Liver (tissue), 9 donors: ENCODE measurements around the gene ZNF423. TPM values are rescaled to one million over a fixed set of nuclear protein-coding genes. Genes with fewer than 3 reads are reported as not detected.

Source experiments
- DNase-seq: peaks from one replicate; pipeline ENCODE4 v3.0.0-alpha.2; 2017; ENCODE audit warnings: low spot score
- H3K27ac ChIP-seq, 2 donors: one replicate each; pipeline ENCODE4 v1.7.0; 2013; ENCODE audit warnings: inconsistent platforms in 2 of 2, low read length in 2 of 2, control low read depth in 1 of 2, low read depth in 1 of 2, mild to moderate bottlenecking in 1 of 2
- H3K27me3 ChIP-seq, 4 donors: one replicate each; pipeline versions ENCODE4 v1.6.1 to v1.7.0; 2013; ENCODE audit warnings: low read length in 3 of 4, inconsistent platforms in 1 of 4, mild to moderate bottlenecking in 1 of 4, moderate library complexity in 1 of 4; ENCODE audit not compliant: control insufficient read depth in 4 of 4, insufficient read depth in 4 of 4
- H3K36me3 ChIP-seq, 4 donors: one replicate each; pipeline versions ENCODE4 v1.6.1 to v1.7.0; 2013; ENCODE audit warnings: low read length in 3 of 4, mild to moderate bottlenecking in 3 of 4, low read depth in 1 of 4, moderate library complexity in 1 of 4; ENCODE audit not compliant: control insufficient read depth in 4 of 4, insufficient read depth in 3 of 4
- H3K4me1 ChIP-seq, 4 donors: one replicate each; pipeline versions ENCODE4 v1.6.1 to v1.7.0; 2013; ENCODE audit warnings: low read length in 3 of 4, mild to moderate bottlenecking in 3 of 4, moderate library complexity in 1 of 4; ENCODE audit not compliant: control insufficient read depth in 4 of 4, insufficient read depth in 4 of 4
- H3K4me3 ChIP-seq, 3 donors: one replicate each; pipeline versions ENCODE4 v1.6.1 to v1.7.0; 2013; ENCODE audit warnings: low read length in 3 of 3, control low read depth in 1 of 3, low read depth in 1 of 3, mild to moderate bottlenecking in 1 of 3
- H3K9ac ChIP-seq, 2 donors: one replicate each; pipeline ENCODE4 v1.7.0; 2013; ENCODE audit warnings: low read length in 2 of 2, mild to moderate bottlenecking in 2 of 2, moderate library complexity in 2 of 2, control low read depth in 1 of 2, low read depth in 1 of 2
- H3K9me3 ChIP-seq, 4 donors: one replicate each; pipeline versions ENCODE4 v1.6.1 to v1.7.0; 2013; ENCODE audit warnings: low read length in 3 of 4; ENCODE audit not compliant: control insufficient read depth in 4 of 4
- EGR1 ChIP-seq, 2 donors: IDR thresholded peaks; 2 replicates each; pipeline ENCODE4 v1.6.1; 2016 to 2018; ENCODE audit warnings: antibody characterized with exemption in 2 of 2, low read depth in 2 of 2
- FOXA1 ChIP-seq: IDR thresholded peaks from 2 replicates; pipeline ENCODE4 v1.6.1; 2016; ENCODE audit warnings: antibody characterized with exemption
- FOXA2 ChIP-seq: IDR thresholded peaks from 2 replicates; pipeline ENCODE4 v1.6.1; 2016; ENCODE audit warnings: antibody characterized with exemption
- GABPA ChIP-seq, 2 donors: IDR thresholded peaks in 1 of 2; conservative IDR thresholded peaks in 1 of 2; 2 replicates each; pipeline ENCODE4 v1.6.1; 2016; ENCODE audit warnings: antibody characterized with exemption in 2 of 2, mild to moderate bottlenecking in 1 of 2, moderate library complexity in 1 of 2
- HNF4A ChIP-seq, 2 donors: conservative IDR thresholded peaks; 2 replicates each; pipeline ENCODE4 v1.6.1; 2016; ENCODE audit warnings: antibody characterized with exemption in 2 of 2, mild to moderate bottlenecking in 2 of 2
- HNF4G ChIP-seq: IDR thresholded peaks from 2 replicates; pipeline ENCODE4 v1.6.1; 2016; ENCODE audit warnings: antibody characterized with exemption
- JUND ChIP-seq, 2 donors: IDR thresholded peaks; 2 replicates each; pipeline ENCODE4 v1.6.1; 2016; ENCODE audit warnings: antibody characterized with exemption in 2 of 2
- NR2F2 ChIP-seq: IDR thresholded peaks from 2 replicates; pipeline ENCODE4 v1.6.1; 2016; ENCODE audit warnings: antibody characterized with exemption
- RAD21 ChIP-seq, 2 donors: IDR thresholded peaks; 2 replicates each; pipeline ENCODE4 v1.6.1; 2016; ENCODE audit warnings: antibody characterized with exemption in 2 of 2, mild to moderate bottlenecking in 2 of 2
- RXRA ChIP-seq, 2 donors: IDR thresholded peaks; 2 replicates each; pipeline ENCODE4 v1.6.1; 2017 to 2018; ENCODE audit warnings: antibody characterized with exemption in 2 of 2, mild to moderate bottlenecking in 1 of 2
- SP1 ChIP-seq: IDR thresholded peaks from 2 replicates; pipeline ENCODE4 v1.6.1; 2018; ENCODE audit warnings: antibody characterized with exemption, mild to moderate bottlenecking
- TAF1 ChIP-seq: conservative IDR thresholded peaks from 2 replicates; pipeline ENCODE4 v1.6.1; 2016; ENCODE audit warnings: antibody characterized with exemption, mild to moderate bottlenecking
- YY1 ChIP-seq: IDR thresholded peaks from 2 replicates; pipeline ENCODE4 v1.6.1; 2016; ENCODE audit warnings: antibody characterized with exemption, mild to moderate bottlenecking
- WGBS: extraction: QIAGEN DNeasy Blood & Tissue Kit; methylation state at CpG from one replicate; pipeline ENCODE4 v1.1.7; 2013; 5-methylcytosine and 5-hydroxymethylcytosine counted together
- polyA plus RNA-seq, 2 donors: library from polyadenylated mRNA; stranded (reverse) in 1 of 2; unstranded in 1 of 2; fragments of 200-250 nt in 1 of 2; fragments of >200 nt in 1 of 2; fragmentation: Nextera tagmentation in 1 of 2; extraction: Ambion mirVana in 1 of 2; gene quantifications; one replicate each; pipeline versions ENCODE4 v1.2.1 to v1.2.3, GENCODE V29; 2013 to 2015
- total RNA-seq, 2 donors: library from RNA; depleted of rRNA; stranded (reverse); fragments of >200 nt; gene quantifications; one replicate each; pipeline ENCODE4 v1.2.3, GENCODE V29; 2014
- TF ChIP-seq, protein P1 (sequence below): fragments of 150-350 bp; IDR thresholded peaks from 2 replicates; pipeline ENCODE4 v1.5.1; 2017; ENCODE audit warnings: improper control_type of control experiment, low read depth, low read length; ENCODE audit not compliant: missing input control
- TF ChIP-seq, protein P2 (sequence below): IDR thresholded peaks from 2 replicates; pipeline ENCODE4 v1.6.1; 2016; ENCODE audit warnings: antibody characterized with exemption
- TF ChIP-seq, protein P3 (sequence below): IDR thresholded peaks from 2 replicates; pipeline ENCODE4 v1.6.1; 2016; ENCODE audit warnings: antibody characterized with exemption
- TF ChIP-seq, protein P4 (sequence below): IDR thresholded peaks from 2 replicates; pipeline ENCODE4 v1.6.1; 2016; ENCODE audit warnings: antibody characterized with exemption
- TF ChIP-seq, protein P5 (sequence below): IDR thresholded peaks from 2 replicates; pipeline ENCODE4 v1.6.1; 2016; ENCODE audit warnings: antibody characterized with exemption, mild to moderate bottlenecking
- donor health status: healthy.
- donor health status: healthy.
- donor health status: healthy.
- donor health status: healthy.
- donor health status: healthy.

ZNF423 gene
- total and polyA plus RNA-seq, 4 donors: 0.24 to 1.6 (median 0.39) TPM

DNA sequence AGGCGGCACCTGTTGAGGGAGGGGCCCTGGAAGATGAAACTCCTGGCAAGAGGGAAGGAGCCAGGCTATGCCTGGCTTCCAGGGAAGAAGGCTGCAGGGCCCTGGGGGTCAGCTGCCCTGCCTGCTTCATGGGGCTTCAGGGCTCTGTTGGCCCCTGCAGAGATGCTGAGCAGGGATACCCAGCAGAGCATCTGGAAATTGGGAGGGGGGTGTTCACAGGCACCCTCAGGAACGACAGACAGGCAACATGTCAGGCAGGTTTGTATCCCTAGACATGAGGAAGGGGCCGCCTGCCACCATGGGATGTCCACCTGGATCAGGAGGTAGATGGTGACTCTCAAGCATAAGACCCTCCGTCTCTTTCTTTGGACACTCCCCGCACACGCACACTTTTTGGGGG is 13.8 kb upstream of the ZNF423 start:
- H3K4me1 ChIP-seq: no peaks in the 10 kb centered on the region
- no peaks in the 10 kb centered on the region for H3K36me3 ChIP-seq
- H3K27me3 ChIP-seq: peaks cover 0 to 3% (median 0%) of the 10 kb centered on the region in 4 donors
- no peaks in the 10 kb centered on the region for H3K9me3 ChIP-seq
- DNase-seq: no peak
- H3K9ac ChIP-seq: no peak overlapping the region
- no peak overlapping the region for H3K27ac ChIP-seq
- 90% methylated on average over 6 of the region's 6 CpGs for WGBS
- H3K4me3 ChIP-seq: no peak overlapping the region
- no peak for TF ChIP-seq FOXA2
- TF ChIP-seq, protein P1, sequence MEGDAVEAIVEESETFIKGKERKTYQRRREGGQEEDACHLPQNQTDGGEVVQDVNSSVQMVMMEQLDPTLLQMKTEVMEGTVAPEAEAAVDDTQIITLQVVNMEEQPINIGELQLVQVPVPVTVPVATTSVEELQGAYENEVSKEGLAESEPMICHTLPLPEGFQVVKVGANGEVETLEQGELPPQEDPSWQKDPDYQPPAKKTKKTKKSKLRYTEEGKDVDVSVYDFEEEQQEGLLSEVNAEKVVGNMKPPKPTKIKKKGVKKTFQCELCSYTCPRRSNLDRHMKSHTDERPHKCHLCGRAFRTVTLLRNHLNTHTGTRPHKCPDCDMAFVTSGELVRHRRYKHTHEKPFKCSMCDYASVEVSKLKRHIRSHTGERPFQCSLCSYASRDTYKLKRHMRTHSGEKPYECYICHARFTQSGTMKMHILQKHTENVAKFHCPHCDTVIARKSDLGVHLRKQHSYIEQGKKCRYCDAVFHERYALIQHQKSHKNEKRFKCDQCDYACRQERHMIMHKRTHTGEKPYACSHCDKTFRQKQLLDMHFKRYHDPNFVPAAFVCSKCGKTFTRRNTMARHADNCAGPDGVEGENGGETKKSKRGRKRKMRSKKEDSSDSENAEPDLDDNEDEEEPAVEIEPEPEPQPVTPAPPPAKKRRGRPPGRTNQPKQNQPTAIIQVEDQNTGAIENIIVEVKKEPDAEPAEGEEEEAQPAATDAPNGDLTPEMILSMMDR: no peak
- TF ChIP-seq, protein P2, sequence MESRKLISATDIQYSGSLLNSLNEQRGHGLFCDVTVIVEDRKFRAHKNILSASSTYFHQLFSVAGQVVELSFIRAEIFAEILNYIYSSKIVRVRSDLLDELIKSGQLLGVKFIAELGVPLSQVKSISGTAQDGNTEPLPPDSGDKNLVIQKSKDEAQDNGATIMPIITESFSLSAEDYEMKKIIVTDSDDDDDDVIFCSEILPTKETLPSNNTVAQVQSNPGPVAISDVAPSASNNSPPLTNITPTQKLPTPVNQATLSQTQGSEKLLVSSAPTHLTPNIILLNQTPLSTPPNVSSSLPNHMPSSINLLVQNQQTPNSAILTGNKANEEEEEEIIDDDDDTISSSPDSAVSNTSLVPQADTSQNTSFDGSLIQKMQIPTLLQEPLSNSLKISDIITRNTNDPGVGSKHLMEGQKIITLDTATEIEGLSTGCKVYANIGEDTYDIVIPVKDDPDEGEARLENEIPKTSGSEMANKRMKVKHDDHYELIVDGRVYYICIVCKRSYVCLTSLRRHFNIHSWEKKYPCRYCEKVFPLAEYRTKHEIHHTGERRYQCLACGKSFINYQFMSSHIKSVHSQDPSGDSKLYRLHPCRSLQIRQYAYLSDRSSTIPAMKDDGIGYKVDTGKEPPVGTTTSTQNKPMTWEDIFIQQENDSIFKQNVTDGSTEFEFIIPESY: no peak
- TF ChIP-seq HNF4G: no peak
- TF ChIP-seq YY1: no peak
- no peak for TF ChIP-seq EGR1 (IDR thresholded peaks at IDR 0.05; ENCODE audit: low read depth in 2 of 2)
- no peak for TF ChIP-seq SP1
- no peak for TF ChIP-seq HNF4A (conservative IDR thresholded peaks at IDR 0.05)
- TF ChIP-seq TAF1: no peak
- TF ChIP-seq JUND (IDR thresholded peaks at IDR 0.05): no peak
- TF ChIP-seq GABPA (IDR thresholded peaks at IDR 0.05 in 1 of 2, conservative IDR thresholded peaks at IDR 0.05 in 1 of 2): no peak
- TF ChIP-seq, protein P3, sequence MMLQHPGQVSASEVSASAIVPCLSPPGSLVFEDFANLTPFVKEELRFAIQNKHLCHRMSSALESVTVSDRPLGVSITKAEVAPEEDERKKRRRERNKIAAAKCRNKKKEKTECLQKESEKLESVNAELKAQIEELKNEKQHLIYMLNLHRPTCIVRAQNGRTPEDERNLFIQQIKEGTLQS: no peak

DNA sequence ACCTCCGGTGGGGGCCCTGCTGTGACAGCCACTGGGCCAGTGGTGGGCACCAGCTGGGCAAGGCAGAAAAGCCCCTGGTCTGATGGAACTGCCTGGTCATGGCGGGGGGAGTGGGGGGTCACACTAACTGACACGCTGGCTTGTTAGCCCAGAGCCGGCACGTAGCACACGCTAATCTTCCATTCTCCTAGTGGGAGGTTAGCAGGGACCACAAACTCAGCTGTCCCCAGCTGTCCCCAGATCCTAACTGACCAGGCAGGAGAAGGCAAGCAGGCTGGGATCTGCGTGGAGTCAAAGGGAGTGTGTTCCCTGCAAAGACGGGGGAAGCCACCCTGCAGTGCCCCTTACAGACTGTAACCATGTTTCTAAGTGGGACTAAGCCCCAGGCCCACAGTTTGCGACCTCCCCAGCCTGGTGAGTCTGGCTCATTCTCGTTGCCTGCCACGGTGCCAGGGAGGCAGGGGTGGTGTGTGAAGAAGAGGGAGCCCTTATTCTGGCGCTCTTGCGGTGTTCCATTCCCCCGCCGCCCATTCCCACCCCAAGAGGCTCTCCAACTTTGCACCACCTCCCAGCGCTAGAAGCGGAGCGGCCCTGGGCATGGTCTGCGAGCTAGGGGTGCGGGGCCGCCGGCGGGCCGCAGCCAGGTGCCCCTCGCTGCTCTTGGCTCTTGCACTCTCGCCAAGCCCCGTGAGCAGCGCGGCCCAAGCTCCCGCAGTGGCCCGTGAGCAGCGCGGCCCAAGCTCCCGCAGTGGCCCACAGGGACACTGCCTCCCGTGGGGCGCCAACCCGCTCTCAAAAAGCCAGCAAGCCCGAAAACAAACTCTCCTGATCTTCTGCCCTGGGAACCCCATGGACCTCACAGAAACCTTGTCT is 12.1 kb upstream of the ZNF423 start:
- no peak for DNase-seq
- no peaks in the 10 kb centered on the region for H3K36me3 ChIP-seq
- H3K9me3 ChIP-seq: no peaks in the 10 kb centered on the region
- TF ChIP-seq JUND (IDR thresholded peaks at IDR 0.05): no peak
- TF ChIP-seq NR2F2: no peak
- no peak for TF ChIP-seq GABPA (IDR thresholded peaks at IDR 0.05 in 1 of 2, conservative IDR thresholded peaks at IDR 0.05 in 1 of 2)
- TF ChIP-seq, protein P4, sequence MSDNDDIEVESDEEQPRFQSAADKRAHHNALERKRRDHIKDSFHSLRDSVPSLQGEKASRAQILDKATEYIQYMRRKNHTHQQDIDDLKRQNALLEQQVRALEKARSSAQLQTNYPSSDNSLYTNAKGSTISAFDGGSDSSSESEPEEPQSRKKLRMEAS: no peak
- no peak for TF ChIP-seq HNF4G
- TF ChIP-seq EGR1 (IDR thresholded peaks at IDR 0.05; ENCODE audit: low read depth in 2 of 2): no peak
- no peak for TF ChIP-seq FOXA1
- TF ChIP-seq SP1: no peak
- TF ChIP-seq, protein P3: no peak
- no peak for TF ChIP-seq FOXA2
- no peak for TF ChIP-seq RXRA (IDR thresholded peaks at IDR 0.05)
- TF ChIP-seq RAD21 (IDR thresholded peaks at IDR 0.05): no peak
- TF ChIP-seq, protein P5, sequence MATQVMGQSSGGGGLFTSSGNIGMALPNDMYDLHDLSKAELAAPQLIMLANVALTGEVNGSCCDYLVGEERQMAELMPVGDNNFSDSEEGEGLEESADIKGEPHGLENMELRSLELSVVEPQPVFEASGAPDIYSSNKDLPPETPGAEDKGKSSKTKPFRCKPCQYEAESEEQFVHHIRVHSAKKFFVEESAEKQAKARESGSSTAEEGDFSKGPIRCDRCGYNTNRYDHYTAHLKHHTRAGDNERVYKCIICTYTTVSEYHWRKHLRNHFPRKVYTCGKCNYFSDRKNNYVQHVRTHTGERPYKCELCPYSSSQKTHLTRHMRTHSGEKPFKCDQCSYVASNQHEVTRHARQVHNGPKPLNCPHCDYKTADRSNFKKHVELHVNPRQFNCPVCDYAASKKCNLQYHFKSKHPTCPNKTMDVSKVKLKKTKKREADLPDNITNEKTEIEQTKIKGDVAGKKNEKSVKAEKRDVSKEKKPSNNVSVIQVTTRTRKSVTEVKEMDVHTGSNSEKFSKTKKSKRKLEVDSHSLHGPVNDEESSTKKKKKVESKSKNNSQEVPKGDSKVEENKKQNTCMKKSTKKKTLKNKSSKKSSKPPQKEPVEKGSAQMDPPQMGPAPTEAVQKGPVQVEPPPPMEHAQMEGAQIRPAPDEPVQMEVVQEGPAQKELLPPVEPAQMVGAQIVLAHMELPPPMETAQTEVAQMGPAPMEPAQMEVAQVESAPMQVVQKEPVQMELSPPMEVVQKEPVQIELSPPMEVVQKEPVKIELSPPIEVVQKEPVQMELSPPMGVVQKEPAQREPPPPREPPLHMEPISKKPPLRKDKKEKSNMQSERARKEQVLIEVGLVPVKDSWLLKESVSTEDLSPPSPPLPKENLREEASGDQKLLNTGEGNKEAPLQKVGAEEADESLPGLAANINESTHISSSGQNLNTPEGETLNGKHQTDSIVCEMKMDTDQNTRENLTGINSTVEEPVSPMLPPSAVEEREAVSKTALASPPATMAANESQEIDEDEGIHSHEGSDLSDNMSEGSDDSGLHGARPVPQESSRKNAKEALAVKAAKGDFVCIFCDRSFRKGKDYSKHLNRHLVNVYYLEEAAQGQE: no peak
- no peak for TF ChIP-seq TAF1
- TF ChIP-seq YY1: no peak
- no peak overlapping the region for H3K27ac ChIP-seq
- no peaks in the 10 kb centered on the region for H3K4me1 ChIP-seq
- H3K27me3 ChIP-seq: peaks cover 0 to 3% (median 1%) of the 10 kb centered on the region in 4 donors
- H3K4me3 ChIP-seq: no peak overlapping the region
- no peak overlapping the region for H3K9ac ChIP-seq
- 74% methylated on average over 38 of the region's 38 CpGs for WGBS
